Osteoblast (primary cell): Measurements from ENCODE around the gene AKT3. TPM values are rescaled to one million over a fixed set of nuclear protein-coding genes. Genes with fewer than 3 reads are reported as not detected.
A peak's percentile ranks its signal among the peaks of the same experiment; 100 is the strongest.

Experiments used
- DNase-seq: peaks from one replicate; pipeline ENCODE4 v3.0.0; 2011; ENCODE audit warnings: low spot score, mixed read lengths; ENCODE audit not compliant: insufficient read length; ENCODE audit errors: missing footprints
- H2AFZ ChIP-seq: 2 replicates; pipeline ENCODE4 v1.6.0; 2011; ENCODE audit warnings: mild to moderate bottlenecking, low read length
- H3K27ac ChIP-seq: 2 replicates; pipeline ENCODE4 v1.5.1; 2011; ENCODE audit warnings: mild to moderate bottlenecking, low read depth, low read length, moderate library complexity
- H3K27me3 ChIP-seq: 2 replicates; pipeline ENCODE4 v1.6.0; 2012; ENCODE audit warnings: mild to moderate bottlenecking, control low read depth, inconsistent platforms, low read length, moderate library complexity; ENCODE audit not compliant: insufficient read depth
- H3K36me3 ChIP-seq: 2 replicates; pipeline ENCODE4 v1.5.1; 2011; ENCODE audit warnings: mild to moderate bottlenecking, low read length, control low read depth, moderate library complexity; ENCODE audit not compliant: insufficient read depth
- H3K4me1 ChIP-seq: 2 replicates; pipeline ENCODE4 v1.5.1; 2011; ENCODE audit warnings: mild to moderate bottlenecking, low read length, control low read depth, moderate library complexity; ENCODE audit not compliant: insufficient read depth
- H3K4me2 ChIP-seq: 2 replicates; pipeline ENCODE4 v1.6.0; 2011; ENCODE audit warnings: mild to moderate bottlenecking, low read length; ENCODE audit not compliant: insufficient read depth
- H3K4me3 ChIP-seq: fragments of 200-600 bp; sonication (generic); 3 replicates; pipeline ENCODE4 v1.5.1; 2012; ENCODE audit warnings: mild to moderate bottlenecking, low read length, inconsistent platforms; ENCODE audit not compliant: insufficient read depth
- H3K79me2 ChIP-seq: 2 replicates; pipeline ENCODE4 v1.6.0; 2012; ENCODE audit warnings: mild to moderate bottlenecking, low read length, control low read depth, inconsistent platforms; ENCODE audit not compliant: insufficient read depth
- H3K9me3 ChIP-seq: 2 replicates; pipeline ENCODE4 v1.5.1; 2011; ENCODE audit warnings: low read depth, low read length, control low read depth
- H4K20me1 ChIP-seq: 2 replicates; pipeline ENCODE4 v1.6.0; 2012; ENCODE audit warnings: mild to moderate bottlenecking, low read length, control low read depth; ENCODE audit not compliant: insufficient read depth
- CTCF ChIP-seq: IDR thresholded peaks from 2 replicates; pipeline ENCODE4 v1.5.1; 2011; ENCODE audit warnings: mild to moderate bottlenecking, low read depth, low read length, moderate library complexity; ENCODE audit errors: extremely low read depth
- total RNA-seq: library from RNA; depleted of rRNA; stranded (reverse); fragments of >200 nt; gene quantifications from 2 replicates; pipeline ENCODE4 v1.2.3, GENCODE V29; 2012

Gene AKT3
- total RNA-seq, 1 donor: 38.7 TPM

GRCh38 chr1:243680860-243681259, 169.2 kb downstream of the AKT3 start:
- DNase-seq: no peak
- no peak overlapping the region for H3K4me2 ChIP-seq
- H3K27me3 ChIP-seq: no peaks in the 10 kb centered on the region

GRCh38 chr1:243672539-243673074, 177.4 kb downstream of the AKT3 start:
- TF ChIP-seq CTCF: no peak
- H3K79me2 ChIP-seq: peaks cover 2% of the 10 kb centered on the region
- no peak for DNase-seq

More at GRCh38 chr1:243680860-243681259, 169.2 kb downstream of the AKT3 start:
- no peaks in the 10 kb centered on the region for H4K20me1 ChIP-seq
- H3K4me3 ChIP-seq: no peak overlapping the region
- H2AFZ ChIP-seq: no peak overlapping the region
- H3K4me1 ChIP-seq: no peaks in the 10 kb centered on the region
- no peak overlapping the region for H3K27ac ChIP-seq
- no peaks in the 10 kb centered on the region for H3K36me3 ChIP-seq
- H3K9me3 ChIP-seq: no peaks in the 10 kb centered on the region
- no peaks in the 10 kb centered on the region for H3K79me2 ChIP-seq
- no peak for TF ChIP-seq CTCF

GRCh38 chr1:243667591-243667990, 182.5 kb downstream of the AKT3 start:
- TF ChIP-seq CTCF: no peak
- Histone ChIP-seq H3K4me2 (no peak overlapping the region), H3K27me3 (no peaks in the 10 kb centered on the region), H3K27ac (no peak overlapping the region), H3K4me3 (no peak overlapping the region), H2AFZ (no peak overlapping the region), H3K79me2 (peaks cover 14% of the 10 kb centered on the region), H4K20me1 (no peaks in the 10 kb centered on the region), H3K36me3 (peaks cover 6% of the 10 kb centered on the region), H3K9me3 (no peaks in the 10 kb centered on the region), H3K4me1 (no peaks in the 10 kb centered on the region)
- peak; percentile 34 for DNase-seq

More at GRCh38 chr1:243672539-243673074, 177.4 kb downstream of the AKT3 start:
- Histone ChIP-seq H3K36me3 (no peaks in the 10 kb centered on the region), H2AFZ (no peak overlapping the region), H3K27me3 (no peaks in the 10 kb centered on the region), H3K4me3 (no peak overlapping the region), H4K20me1 (no peaks in the 10 kb centered on the region), H3K4me1 (no peaks in the 10 kb centered on the region), H3K27ac (no peak overlapping the region), H3K4me2 (no peak overlapping the region), H3K9me3 (no peaks in the 10 kb centered on the region)

GRCh38 chr1:243667133-243667532, 182.9 kb downstream of the AKT3 start:
- Histone ChIP-seq H3K36me3 (peaks cover 6% of the 10 kb centered on the region), H2AFZ (no peak overlapping the region), H3K4me2 (no peak overlapping the region), H3K79me2 (peaks cover 14% of the 10 kb centered on the region), H3K27ac (no peak overlapping the region), H3K27me3 (no peaks in the 10 kb centered on the region), H4K20me1 (no peaks in the 10 kb centered on the region), H3K9me3 (no peaks in the 10 kb centered on the region), H3K4me3 (no peak overlapping the region), H3K4me1 (no peaks in the 10 kb centered on the region)
- no peak for DNase-seq
- TF ChIP-seq CTCF: no peak
